ENCODE data around the gene SELENOW.
"Not testable (repeated sequence)": the region's sequence is repeated elsewhere in the genome, so short reads cannot be mapped to it uniquely, and the experiment has no call there.

The SELENOW gene

GRCh38 chr19:47778049-47778953, at the start of gene SELENOW:
SELENOW (plus strand) TSS chr19:47778703; CDS start chr19:47778786, 83 bp downstream.
- DNase-seq = peak; percentile 74

- peak; percentile 84 for DNase-seq
Measured at GRCh38 chr19:47729468-47729798, 49.1 kb upstream of the SELENOW start.

GRCh38 chr19:47729799-47730520, 48.5 kb upstream of the SELENOW start:
- DNase-seq = no peak

- no peak for DNase-seq
Measured at GRCh38 chr19:47730521-47730889, 48.0 kb upstream of the SELENOW start.

- DNase-seq = no peak
Measured at GRCh38 chr19:47730910-47731309, 47.6 kb upstream of the SELENOW start.

GRCh38 chr19:47735131-47735530, 43.4 kb upstream of the SELENOW start:
- DNase-seq = no peak

- no peak for DNase-seq
Measured at GRCh38 chr19:47740866-47741519, 37.5 kb upstream of the SELENOW start.

- DNase-seq = no peak
Measured at GRCh38 chr19:47741544-47742140, 36.9 kb upstream of the SELENOW start.

GRCh38 chr19:47742634-47743033, 35.9 kb upstream of the SELENOW start:
- no peak for DNase-seq

- peak; percentile 92 for DNase-seq
Measured at GRCh38 chr19:47745010-47745901, 33.2 kb upstream of the SELENOW start, which contains the start of gene NOP53. NOP53 (plus strand) TSS chr19:47745546; CDS start chr19:47745560, 14 bp downstream.

- DNase-seq = not testable (repeated sequence)
Measured at GRCh38 chr19:47746129-47746528, 32.4 kb upstream of the SELENOW start.

GRCh38 chr19:47749326-47749725, 29.2 kb upstream of the SELENOW start:
- DNase-seq = no peak

- DNase-seq = no peak
Measured at GRCh38 chr19:47750752-47751151, 27.8 kb upstream of the SELENOW start.

- no peak for DNase-seq
Measured at GRCh38 chr19:47752440-47753211, 25.9 kb upstream of the SELENOW start.

GRCh38 chr19:47754206-47755064, 24.1 kb upstream of the SELENOW start:
- DNase-seq = no peak

GRCh38 chr19:47755065-47755761, 23.3 kb upstream of the SELENOW start:
- no peak for DNase-seq

- no peak for DNase-seq
Measured at GRCh38 chr19:47755762-47756626, 22.5 kb upstream of the SELENOW start.

- no peak for DNase-seq
Measured at GRCh38 chr19:47756627-47756929, 21.9 kb upstream of the SELENOW start.

All from T1000 (cell line).